Psoas muscle (tissue), 8 donors: Measurements from ENCODE around the gene FNDC11. TPM values are rescaled to one million over a fixed set of nuclear protein-coding genes. Genes with fewer than 3 reads are reported as not detected.

ENCODE experiments used
- ATAC-seq, 4 donors: fragments of 200-7000 bp; cut with Tn5 transposase; one replicate each; pipeline ENCODE4 v1.9.1; 2020; ENCODE audit warnings: moderate library complexity in 3 of 4, mild to moderate bottlenecking in 2 of 4
- DNase-seq, 2 donors: peaks; one replicate each; pipeline ENCODE4 v3.0.0-alpha.2; 2020
- H3K27ac ChIP-seq: fragments of 200-600 bp; one replicate; pipeline ENCODE4 v1.8.0; 2022
- H3K27me3 ChIP-seq, 3 donors: fragments of 200-600 bp in 1 of 3; one replicate each; pipeline versions ENCODE4 v1.6.1 to v1.8.0; 2013 to 2022; ENCODE audit warnings: low read length in 2 of 3, mild to moderate bottlenecking in 2 of 3, moderate library complexity in 1 of 3; ENCODE audit not compliant: insufficient read depth in 3 of 3
- H3K36me3 ChIP-seq, 2 donors: fragments of 200-600 bp in 1 of 2; one replicate each; pipeline versions ENCODE4 v1.6.1 to v1.8.0; 2013 to 2022; ENCODE audit warnings: low read depth in 1 of 2, mild to moderate bottlenecking in 1 of 2, moderate library complexity in 1 of 2; ENCODE audit not compliant: insufficient read depth in 1 of 2
- H3K4me1 ChIP-seq: fragments of 200-600 bp; one replicate; pipeline ENCODE4 v1.8.0; 2022
- H3K4me3 ChIP-seq: fragments of 200-600 bp; one replicate; pipeline ENCODE4 v1.8.0; 2022; ENCODE audit warnings: mild to moderate bottlenecking
- H3K9me3 ChIP-seq: fragments of 200-600 bp; one replicate; pipeline ENCODE4 v1.8.0; 2022
- CTCF ChIP-seq: fragments of 200-600 bp; IDR thresholded peaks from one replicate; pipeline ENCODE4 v1.8.0; 2022; ENCODE audit warnings: antibody characterized with exemption
- WGBS, 3 donors: extraction: QIAGEN DNeasy Blood & Tissue Kit; methylation state at CpG; one replicate each; pipeline versions ENCODE4 v1.1.6 to v1.1.7; 2013; 5-methylcytosine and 5-hydroxymethylcytosine counted together
- intact Hi-C, 2 donors: fragments of 100-400 bp; cut with DNase I; formaldehyde crosslinking; loops; one replicate each; pipeline versions ENCODE4 v1.11.0 to v1.14.2; 2022
- polyA plus RNA-seq, 3 donors: library from polyadenylated mRNA; stranded (reverse); fragments of 200-250 nt; gene quantifications; one replicate each; pipeline ENCODE4 v1.2.3, GENCODE V29; 2013
- total RNA-seq, 4 donors: library from RNA; stranded (reverse); fragmentation: NEBNext Ultra II Directional in 2 of 4; extraction: Animal tissue kit (Norgen Biotek cat#: 25700) in 2 of 4; gene quantifications; one replicate each; pipeline versions ENCODE4 v1.2.1 to v1.2.4, GENCODE V29; 2021 to 2023
- donor health status: healthy with polysubstance abuse.
- donor health status: DM: no; HTN: no; CAD: no; lungs with moderate emphysema.
- donor health status: Bipolar disorder and iron deficiency.
- donor health status: healthy.
- donor health status: DM: yes; HTN: yes; CAD: no.
- donor health status: DM: no; HTN: no; CAD: no.
- donor health status: DM: no; HTN: no; CAD: no.
- donor health status: DM: yes; HTN: yes; CAD: no.

Gene FNDC11
- total and polyA plus RNA-seq, 7 donors: 0.07 to 0.14 (median 0.08) TPM; not detected in 4

- WGBS, 3 donors: 88 to 92% (median 90%) methylated on average over 12 of the region's 12 CpGs
- Histone ChIP-seq H3K27me3 (no peaks in the 10 kb centered on the region), H3K27ac (no peak overlapping the region), H3K9me3 (no peaks in the 10 kb centered on the region), H3K4me1 (no peaks in the 10 kb centered on the region), H3K36me3 (peaks cover 4 to 31% of the 10 kb centered on the region in 2 donors), H3K4me3 (no peak overlapping the region)
- ATAC-seq (no peak), DNase-seq (no peak)
- no peak for TF ChIP-seq CTCF
- intact Hi-C loops: no loop called here
These were observed 33.3 kb downstream of the FNDC11 start for GRCh38 chr20:63587256-63587655.

- Histone ChIP-seq H3K27ac (no peak overlapping the region), H3K4me3 (no peak overlapping the region), H3K9me3 (no peaks in the 10 kb centered on the region), H3K36me3 (peaks cover 4 to 38% of the 10 kb centered on the region in 2 donors), H3K27me3 (no peaks in the 10 kb centered on the region), H3K4me1 (no peaks in the 10 kb centered on the region)
- no peak for TF ChIP-seq CTCF
- no peak for ATAC-seq
- intact Hi-C loops: no loop called here
- whole genome bisulfite sequencing, 3 donors: 70 to 73% (median 70%) methylated on average over 19 of the region's 19 CpGs
- DNase-seq: no peak
These were observed 34.0 kb downstream of the FNDC11 start for GRCh38 chr20:63587776-63588591.

DNA sequence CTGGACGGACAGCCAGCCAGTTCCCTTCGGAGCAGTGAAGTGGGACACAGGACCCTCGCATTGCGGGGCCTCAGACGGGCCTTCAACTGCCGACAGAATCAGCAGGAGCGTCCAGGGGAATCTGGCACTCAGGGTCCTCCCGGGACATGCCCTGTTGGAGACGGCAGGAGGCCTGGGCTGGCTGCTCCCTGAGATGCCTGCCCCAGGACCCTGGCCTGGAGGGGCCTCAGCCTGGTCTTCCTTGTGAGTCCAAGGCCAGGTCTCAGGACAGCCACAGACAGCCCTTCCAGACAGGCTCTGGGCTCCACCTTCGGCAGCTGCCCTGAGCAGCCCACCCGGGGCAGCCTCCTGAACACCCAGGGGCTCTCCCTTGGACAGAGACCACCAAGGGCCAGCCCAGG, 34.7 kb downstream of the FNDC11 start:
- 82 to 85% (median 83%) methylated on average over 11 of the region's 11 CpGs for WGBS, 3 donors
- no peak for TF ChIP-seq CTCF
- peaks cover 4 to 42% of the 10 kb centered on the region in 2 donors for H3K36me3 ChIP-seq
- ATAC-seq (peak in 2 of 4 donors; percentile 11 to 17), DNase-seq (no peak)
- H3K4me3 ChIP-seq: no peak overlapping the region
- no peaks in the 10 kb centered on the region for H3K4me1 ChIP-seq
- no peaks in the 10 kb centered on the region for H3K9me3 ChIP-seq
- intact Hi-C loops: no loop called here
- no peaks in the 10 kb centered on the region for H3K27me3 ChIP-seq
- H3K27ac ChIP-seq: no peak overlapping the region

DNA sequence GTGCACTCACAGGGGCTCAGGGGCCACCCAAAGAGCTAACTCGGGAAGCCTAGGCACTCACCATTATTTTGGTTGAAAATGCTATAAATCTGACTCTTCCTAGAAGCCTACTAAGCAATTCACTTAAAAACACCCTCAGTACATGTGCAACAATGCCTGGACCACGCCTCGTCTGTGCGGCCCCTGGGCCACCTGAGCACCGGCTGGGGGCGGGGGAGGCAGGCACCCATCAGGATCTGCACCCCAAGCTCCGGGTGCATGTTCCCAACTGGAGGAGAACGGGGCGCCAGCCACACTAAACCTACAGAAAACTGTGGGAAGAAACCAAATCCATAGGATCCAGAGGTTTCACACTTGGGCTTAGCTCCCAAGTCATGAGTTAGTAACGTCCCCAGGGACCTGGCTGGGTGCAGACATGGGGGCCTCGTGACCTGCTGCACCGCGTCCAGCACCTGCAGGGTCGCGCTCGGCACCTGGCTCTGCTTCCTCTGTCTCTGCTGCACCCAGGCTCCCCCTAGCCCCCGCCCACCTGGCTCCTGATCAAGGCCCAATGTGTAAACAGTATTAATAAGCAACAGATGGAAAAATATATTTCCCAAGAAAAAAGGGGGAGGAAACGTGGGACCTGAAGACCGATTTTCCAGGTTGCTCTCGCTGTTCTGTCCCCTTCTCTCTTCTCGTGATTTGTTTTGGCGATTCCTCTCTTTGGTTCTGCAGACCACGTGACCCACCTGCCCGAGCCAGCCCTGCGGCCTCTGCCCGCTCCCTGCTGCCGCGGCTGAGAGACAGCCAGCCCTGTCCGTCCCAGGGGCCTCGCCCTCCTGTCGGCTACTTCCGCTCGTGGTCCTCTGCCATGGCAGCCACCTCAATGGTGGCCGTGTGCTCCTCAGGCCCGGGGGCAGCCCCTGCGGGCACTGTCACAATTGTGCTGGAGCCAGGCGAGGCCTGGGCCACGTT, 35.6 kb downstream of the FNDC11 start:
- no peak for DNase-seq

More for the DNA sequence above, 35.6 kb downstream of the FNDC11 start:
- H3K36me3 ChIP-seq: peaks cover 4 to 42% of the 10 kb centered on the region in 2 donors
- 79 to 88% (median 87%) methylated on average over 38 of the region's 38 CpGs for WGBS, 3 donors
- no peak for ATAC-seq
- H3K9me3 ChIP-seq: no peaks in the 10 kb centered on the region
- H3K4me1 ChIP-seq: no peaks in the 10 kb centered on the region
- H3K27ac ChIP-seq: no peak overlapping the region
- H3K27me3 ChIP-seq: no peaks in the 10 kb centered on the region
- TF ChIP-seq CTCF: no peak
- H3K4me3 ChIP-seq: no peak overlapping the region
- intact Hi-C loops: no loop called here
